WTC11 (cell line): ENCODE data around the gene NIPAL4. TPM values are rescaled to one million over a fixed set of nuclear protein-coding genes. Genes with fewer than 3 reads are reported as not detected.
A peak's percentile ranks its signal among the peaks of the same experiment; 100 is the strongest.

Experiments
- ATAC-seq: fragments of 200-7000 bp; cut with Tn5 transposase; 2 replicates; pipeline ENCODE4 v1.10.0; 2021; ENCODE audit warnings: mild to moderate bottlenecking, moderate library complexity
- CTCF ChIA-PET: fragments of 300-600 bp; sonication (Branson Sonifier 250); formaldehyde crosslinking; loops from one replicate; lab custom pipeline; 2021; ENCODE audit warnings: antibody characterized with exemption; lab: Charles Lee
- POLR2A ChIA-PET: fragments of 350-600 bp; sonication (Branson Sonifier 250); formaldehyde crosslinking; loops from one replicate; lab custom pipeline; 2021; ENCODE audit warnings: antibody characterized with exemption; lab: Charles Lee
- DNase-seq: peaks from one replicate; pipeline ENCODE4 v3.0.0; 2021; ENCODE audit warnings: low spot score
- H3K27ac Mint-ChIP-seq: 2 replicates; pipeline ENCODE4 v1.8.0; 2021; ENCODE audit warnings: mixed read lengths
- H3K27me3 Mint-ChIP-seq: 2 replicates; pipeline ENCODE4 v1.8.0; 2021; ENCODE audit warnings: low read depth, mild to moderate bottlenecking, moderate library complexity, mixed read lengths
- H3K36me3 Mint-ChIP-seq: 2 replicates; pipeline ENCODE4 v1.8.0; 2021; ENCODE audit warnings: mixed read lengths
- H3K4me1 Mint-ChIP-seq: 2 replicates; pipeline ENCODE4 v1.8.0; 2022; ENCODE audit warnings: mixed read lengths
- H3K4me3 Mint-ChIP-seq: 2 replicates; pipeline ENCODE4 v1.8.0; 2021; ENCODE audit warnings: mild to moderate bottlenecking, moderate library complexity, mixed read lengths
- H3K9me3 Mint-ChIP-seq: 2 replicates; pipeline ENCODE4 v1.8.0; 2021; ENCODE audit warnings: mixed read lengths
- HMGA2 ChIP-seq: fragments of 250-450 bp; sonication (Bioruptor Pico); IDR thresholded peaks from 2 replicates; pipeline ENCODE4 v1.4.0; 2021; ENCODE audit warnings: mild to moderate bottlenecking, moderate library complexity
- IRF2 ChIP-seq: sonication (generic); formaldehyde crosslinking; IDR thresholded peaks from 2 replicates; pipeline ENCODE4 v1.8.0; 2022; ENCODE audit warnings: low read depth, missing genetic modification reagents, borderline replicate concordance
- KAT7 ChIP-seq: sonication (generic); formaldehyde crosslinking; IDR thresholded peaks from 2 replicates; pipeline ENCODE4 v1.8.1; 2023; ENCODE audit warnings: missing genetic modification reagents, mild to moderate bottlenecking, borderline replicate concordance
- MAX ChIP-seq: sonication (generic); formaldehyde crosslinking; IDR thresholded peaks from 2 replicates; pipeline ENCODE4 v1.8.0; 2022; ENCODE audit warnings: mild to moderate bottlenecking, missing genetic modification reagents
- MYBL2 ChIP-seq: sonication (generic); formaldehyde crosslinking; IDR thresholded peaks from 2 replicates; pipeline ENCODE4 v1.8.1; 2023; ENCODE audit warnings: mild to moderate bottlenecking, moderate library complexity, missing genetic modification reagents
- NFYB ChIP-seq: sonication (generic); formaldehyde crosslinking; conservative IDR thresholded peaks from 2 replicates; pipeline ENCODE4 v1.8.0; 2022; ENCODE audit warnings: low read depth, missing genetic modification reagents
- NR1H2 ChIP-seq: sonication (generic); formaldehyde crosslinking; IDR thresholded peaks from 2 replicates; pipeline ENCODE4 v1.9.0; 2021; ENCODE audit warnings: mild to moderate bottlenecking, moderate library complexity, missing genetic modification reagents
- SOX15 ChIP-seq: fragments of 250-450 bp; sonication (Bioruptor Pico); IDR thresholded peaks from 2 replicates; pipeline ENCODE4 v1.9.0; 2021; ENCODE audit warnings: mild to moderate bottlenecking
- TCF7 ChIP-seq: sonication (generic); formaldehyde crosslinking; IDR thresholded peaks from 2 replicates; pipeline ENCODE4 v1.8.0; 2022; ENCODE audit warnings: mild to moderate bottlenecking, low read depth, missing genetic modification reagents, moderate library complexity
- TEAD4 ChIP-seq: sonication (generic); formaldehyde crosslinking; IDR thresholded peaks from 2 replicates; pipeline ENCODE4 v1.8.0; 2022; ENCODE audit warnings: mild to moderate bottlenecking, missing genetic modification reagents
- ZNF232 ChIP-seq: sonication (generic); formaldehyde crosslinking; IDR thresholded peaks from 2 replicates; pipeline ENCODE4 v1.8.0; 2022; ENCODE audit warnings: mild to moderate bottlenecking, missing genetic modification reagents
- ZNF281 ChIP-seq: sonication (generic); formaldehyde crosslinking; IDR thresholded peaks from 2 replicates; pipeline ENCODE4 v1.8.0; 2023; ENCODE audit warnings: mild to moderate bottlenecking, missing genetic modification reagents
- total RNA-seq: library from RNA; stranded (reverse); gene quantifications from 3 replicates; pipeline ENCODE4 v1.2.3, GENCODE V29; 2021
- TF ChIP-seq, protein P1 (sequence below): sonication (generic); formaldehyde crosslinking; IDR thresholded peaks from 2 replicates; pipeline ENCODE4 v1.8.1; 2022; ENCODE audit warnings: mild to moderate bottlenecking, moderate library complexity, missing genetic modification reagents
- TF ChIP-seq, protein P2 (sequence below): fragments of 200-600 bp; IDR thresholded peaks from 2 replicates; pipeline ENCODE4 v1.8.0; 2022; ENCODE audit warnings: antibody characterized with exemption
- TF ChIP-seq, protein P3 (sequence below): sonication (generic); formaldehyde crosslinking; IDR thresholded peaks from 2 replicates; pipeline ENCODE4 v1.8.0; 2023; ENCODE audit warnings: missing genetic modification reagents

NIPAL4 gene
- total RNA-seq, 1 experiment from 2014 or later, result not detected

GRCh38 chr5:157463081-157463480 lies 3.1 kb downstream of the NIPAL4 start (continued):
- TF ChIP-seq KAT7 (CRISPR knock-in tag) (no peak), NR1H2 (no peak)

DNA sequence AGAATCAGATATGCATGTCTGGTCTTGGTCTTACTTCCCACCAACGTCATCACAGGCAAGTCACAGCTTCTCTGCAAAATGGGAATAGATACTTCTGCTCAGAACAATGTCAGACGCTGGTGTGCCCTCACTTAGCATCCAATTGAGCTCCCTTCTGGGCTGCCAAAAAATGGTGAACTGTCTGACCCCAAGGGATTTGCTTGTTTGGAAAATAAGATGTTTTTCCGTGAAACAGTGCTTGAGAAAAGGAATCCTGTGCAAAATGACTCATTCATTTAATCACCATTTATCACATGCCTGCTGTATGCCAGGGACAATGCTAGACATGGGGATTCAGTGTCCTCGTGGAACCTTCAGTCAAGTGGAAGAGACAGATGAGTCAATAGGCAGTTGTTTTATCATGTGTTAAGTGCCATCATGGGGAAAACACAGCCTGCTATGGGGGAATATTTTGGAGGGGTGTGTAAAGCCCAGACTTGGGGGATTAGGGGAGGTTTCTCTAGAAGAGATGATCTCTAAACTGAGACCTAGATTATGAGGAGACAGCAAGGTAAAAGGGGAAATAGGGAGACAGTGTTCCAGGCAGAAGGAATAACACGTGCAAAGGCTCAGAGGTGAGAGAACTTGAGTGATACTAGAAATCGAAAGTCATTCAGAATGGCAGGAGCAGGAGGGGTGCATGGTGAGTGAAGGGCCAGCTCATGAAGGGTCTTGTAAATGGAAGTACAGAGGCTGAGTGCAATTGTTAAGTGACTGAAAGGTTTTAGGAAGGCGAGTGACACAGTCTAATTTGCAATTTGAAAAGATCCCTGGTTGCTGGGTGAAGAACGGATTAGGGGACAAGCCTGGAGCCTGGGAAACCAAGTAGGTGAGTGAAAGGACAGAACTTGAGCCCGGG lies 3.9 kb downstream of the NIPAL4 start:
- TF ChIP-seq, protein P1, sequence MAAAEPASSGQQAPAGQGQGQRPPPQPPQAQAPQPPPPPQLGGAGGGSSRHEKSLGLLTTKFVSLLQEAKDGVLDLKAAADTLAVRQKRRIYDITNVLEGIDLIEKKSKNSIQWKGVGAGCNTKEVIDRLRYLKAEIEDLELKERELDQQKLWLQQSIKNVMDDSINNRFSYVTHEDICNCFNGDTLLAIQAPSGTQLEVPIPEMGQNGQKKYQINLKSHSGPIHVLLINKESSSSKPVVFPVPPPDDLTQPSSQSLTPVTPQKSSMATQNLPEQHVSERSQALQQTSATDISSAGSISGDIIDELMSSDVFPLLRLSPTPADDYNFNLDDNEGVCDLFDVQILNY (CRISPR knock-in tag), result no peak
- no peak for TF ChIP-seq HMGA2 (CRISPR knock-in tag)
- no peak for TF ChIP-seq KAT7 (CRISPR knock-in tag)
- TF ChIP-seq, protein P2, sequence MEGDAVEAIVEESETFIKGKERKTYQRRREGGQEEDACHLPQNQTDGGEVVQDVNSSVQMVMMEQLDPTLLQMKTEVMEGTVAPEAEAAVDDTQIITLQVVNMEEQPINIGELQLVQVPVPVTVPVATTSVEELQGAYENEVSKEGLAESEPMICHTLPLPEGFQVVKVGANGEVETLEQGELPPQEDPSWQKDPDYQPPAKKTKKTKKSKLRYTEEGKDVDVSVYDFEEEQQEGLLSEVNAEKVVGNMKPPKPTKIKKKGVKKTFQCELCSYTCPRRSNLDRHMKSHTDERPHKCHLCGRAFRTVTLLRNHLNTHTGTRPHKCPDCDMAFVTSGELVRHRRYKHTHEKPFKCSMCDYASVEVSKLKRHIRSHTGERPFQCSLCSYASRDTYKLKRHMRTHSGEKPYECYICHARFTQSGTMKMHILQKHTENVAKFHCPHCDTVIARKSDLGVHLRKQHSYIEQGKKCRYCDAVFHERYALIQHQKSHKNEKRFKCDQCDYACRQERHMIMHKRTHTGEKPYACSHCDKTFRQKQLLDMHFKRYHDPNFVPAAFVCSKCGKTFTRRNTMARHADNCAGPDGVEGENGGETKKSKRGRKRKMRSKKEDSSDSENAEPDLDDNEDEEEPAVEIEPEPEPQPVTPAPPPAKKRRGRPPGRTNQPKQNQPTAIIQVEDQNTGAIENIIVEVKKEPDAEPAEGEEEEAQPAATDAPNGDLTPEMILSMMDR, result no peak
- no peak for TF ChIP-seq NR1H2
- TF ChIP-seq ZNF281 (CRISPR knock-in tag), result no peak
- no peak for TF ChIP-seq ZNF232 (CRISPR knock-in tag)
- TF ChIP-seq TCF7, result no peak
- no peak for TF ChIP-seq MYBL2 (CRISPR knock-in tag)
- no peak for TF ChIP-seq IRF2 (CRISPR knock-in tag)
- no peaks in the 10 kb centered on the region for H3K36me3 Mint-ChIP-seq
- DNase-seq (no peak), ATAC-seq (no peak)
- H3K4me1 Mint-ChIP-seq, result peaks cover 17% of the 10 kb centered on the region
- H3K27ac Mint-ChIP-seq, result no peak overlapping the region
- ChIA-PET CTCF (interaction anchor here (1.0 to 7.1 kb wide), 4 partner anchors 7 to 255 kb away, joined by 3 to 57 read pairs (median 4); no protein-coding TSS in a partner anchor), POLR2A (no interaction called here)
- H3K4me3 Mint-ChIP-seq, result no peak overlapping the region
- H3K9me3 Mint-ChIP-seq, result no peaks in the 10 kb centered on the region
- H3K27me3 Mint-ChIP-seq, result peaks cover 45% of the 10 kb centered on the region

- no peaks in the 10 kb centered on the region for H3K36me3 Mint-ChIP-seq
- ChIA-PET POLR2A (no interaction called here), CTCF (interaction anchor here (1.0 to 1.3 kb wide), 3 partner anchors 15 to 254 kb away, joined by 3 read pairs; no protein-coding TSS in a partner anchor)
- H3K27me3 Mint-ChIP-seq, result peaks cover 37% of the 10 kb centered on the region
- peaks cover 11% of the 10 kb centered on the region for H3K4me1 Mint-ChIP-seq
- no peak for TF ChIP-seq MAX (CRISPR knock-in tag)
- no peak for TF ChIP-seq NFYB
- TF ChIP-seq TEAD4 (CRISPR knock-in tag), result no peak
- TF ChIP-seq, protein P3, sequence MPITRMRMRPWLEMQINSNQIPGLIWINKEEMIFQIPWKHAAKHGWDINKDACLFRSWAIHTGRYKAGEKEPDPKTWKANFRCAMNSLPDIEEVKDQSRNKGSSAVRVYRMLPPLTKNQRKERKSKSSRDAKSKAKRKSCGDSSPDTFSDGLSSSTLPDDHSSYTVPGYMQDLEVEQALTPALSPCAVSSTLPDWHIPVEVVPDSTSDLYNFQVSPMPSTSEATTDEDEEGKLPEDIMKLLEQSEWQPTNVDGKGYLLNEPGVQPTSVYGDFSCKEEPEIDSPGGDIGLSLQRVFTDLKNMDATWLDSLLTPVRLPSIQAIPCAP (CRISPR knock-in tag), result no peak
- TF ChIP-seq SOX15, result no peak
- no peaks in the 10 kb centered on the region for H3K9me3 Mint-ChIP-seq
- H3K27ac Mint-ChIP-seq, result no peak overlapping the region
- peak; percentile 13 for ATAC-seq
- H3K4me3 Mint-ChIP-seq, result no peak overlapping the region
- DNase-seq, result no peak
These were observed 4.6 kb downstream of the NIPAL4 start for GRCh38 chr5:157464519-157465171.
